Endodermal cell (in vitro differentiated cells): Measurements from ENCODE around the gene GFOD2. TPM values are rescaled to one million over a fixed set of nuclear protein-coding genes. Genes with fewer than 3 reads are reported as not detected.
A peak's percentile ranks its signal among the peaks of the same experiment; 100 is the strongest.

Experiments
- DNase-seq: peaks from one replicate; pipeline ENCODE4 v3.0.0-alpha.2; 2017
- H3K27ac ChIP-seq: 2 replicates; pipeline ENCODE4 v1.5.1; 2013; ENCODE audit warnings: mild to moderate bottlenecking, low read depth, low read length, moderate library complexity
- H3K27me3 ChIP-seq: 2 replicates; pipeline ENCODE4 v1.6.1; 2013; ENCODE audit warnings: mild to moderate bottlenecking, low read length, moderate library complexity; ENCODE audit not compliant: insufficient read depth, control insufficient read depth, poor library complexity, severe bottlenecking
- H3K36me3 ChIP-seq: 2 replicates; pipeline ENCODE4 v1.7.0; 2013; ENCODE audit warnings: mild to moderate bottlenecking, low read length, moderate library complexity; ENCODE audit not compliant: control insufficient read depth, insufficient read depth
- H3K4me1 ChIP-seq: one replicate; pipeline ENCODE4 v1.7.0; 2013; ENCODE audit warnings: low read length; ENCODE audit not compliant: control insufficient read depth, insufficient read depth
- H3K4me3 ChIP-seq: 2 replicates; pipeline ENCODE4 v1.5.1; 2013; ENCODE audit warnings: mild to moderate bottlenecking, low read length, moderate library complexity
- H3K9ac ChIP-seq: 2 replicates; pipeline ENCODE4 v1.6.1; 2013; ENCODE audit warnings: mild to moderate bottlenecking, low read length, moderate library complexity; ENCODE audit not compliant: poor library complexity, severe bottlenecking; ENCODE audit errors: extremely low read depth
- H3K9me3 ChIP-seq: 2 replicates; pipeline ENCODE4 v1.6.1; 2013; ENCODE audit warnings: mild to moderate bottlenecking, low read length, moderate library complexity; ENCODE audit not compliant: control insufficient read depth
- H3K27ac Mint-ChIP-seq: 2 replicates; pipeline ENCODE4 v1.8.0; 2020; ENCODE audit warnings: mixed read lengths
- H3K27me3 Mint-ChIP-seq: 2 replicates; pipeline ENCODE4 v1.8.0; 2021; ENCODE audit warnings: mild to moderate bottlenecking, mixed read lengths; ENCODE audit not compliant: insufficient read depth
- H3K36me3 Mint-ChIP-seq: 2 replicates; pipeline ENCODE4 v1.8.0; 2020; ENCODE audit warnings: low read depth, mixed read lengths
- H3K4me1 Mint-ChIP-seq: 2 replicates; pipeline ENCODE4 v1.8.0; 2020; ENCODE audit warnings: mixed read lengths
- H3K4me3 Mint-ChIP-seq: 2 replicates; pipeline ENCODE4 v1.8.0; 2020; ENCODE audit warnings: mild to moderate bottlenecking, moderate library complexity, mixed read lengths
- H3K9me3 Mint-ChIP-seq: 2 replicates; pipeline ENCODE4 v1.8.0; 2020; ENCODE audit warnings: mild to moderate bottlenecking, mixed read lengths
- WGBS, 2 experiments: methylation state at CpG; one replicate each; pipeline versions ENCODE4 v1.1.5 to v1.1.7; 2013; ENCODE audit warnings: missing lambda C conversion rate in 2 of 2, mixed read lengths in 1 of 2; ENCODE audit not compliant: insufficient coverage in 1 of 2, insufficient read length in 1 of 2; 5-methylcytosine and 5-hydroxymethylcytosine counted together
- total RNA-seq, 2 donors: library from RNA; stranded (reverse); fragmentation: NEBNext Ultra II Directional in 1 of 2; extraction: Animal tissue kit (Norgen Biotek cat#: 25700) in 1 of 2; gene quantifications; 2 replicates in 1 of 2; 3 replicates in 1 of 2; pipeline ENCODE4 v1.2.1, GENCODE V29; 2021
- TF ChIP-seq, protein P1 (sequence below): fragments of 200-600 bp; sonication (generic); conservative IDR thresholded peaks from 2 replicates; pipeline ENCODE4 v1.5.0; 2021; ENCODE audit warnings: antibody characterized with exemption, mild to moderate bottlenecking

The GFOD2 gene
- total RNA-seq, 2 donors from 2014 or later, result 18.2 to 21.2 TPM

DNA sequence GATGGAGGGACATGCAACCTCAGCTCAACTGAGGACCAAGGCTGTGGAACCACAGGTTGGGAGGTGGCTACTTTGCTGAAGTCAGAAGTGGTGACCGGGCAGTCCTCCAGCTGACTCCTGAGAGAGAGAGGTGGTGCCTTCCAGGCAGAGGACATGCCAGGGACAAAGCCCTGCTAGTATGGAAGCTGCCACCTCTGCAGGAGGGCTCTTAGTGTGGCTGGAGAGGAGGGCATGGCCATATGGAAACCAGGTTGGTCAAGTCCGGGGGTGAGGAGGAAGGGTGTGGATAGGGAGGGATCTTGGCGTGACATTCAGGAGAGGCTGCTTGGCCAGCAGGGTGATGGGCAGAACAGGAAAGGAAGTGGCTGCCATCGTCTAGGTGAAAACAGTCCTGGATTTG is 46.8 kb downstream of the GFOD2 start:
- Histone ChIP-seq H3K27me3 (no peaks in the 10 kb centered on the region), H3K4me3 (no peak overlapping the region), H3K27ac (no peak overlapping the region), H3K9me3 (no peaks in the 10 kb centered on the region), H3K9ac (no peak overlapping the region), H3K4me1 (no peaks in the 10 kb centered on the region), H3K36me3 (no peaks in the 10 kb centered on the region)
- 73 to 84% methylated on average over 2 to 4 of the region's 4 CpGs for WGBS, 2 experiments
- Mint-ChIP-seq H3K4me1 (no peaks in the 10 kb centered on the region), H3K4me3 (no peak overlapping the region), H3K27me3 (no peaks in the 10 kb centered on the region), H3K9me3 (no peaks in the 10 kb centered on the region), H3K36me3 (peaks cover 4% of the 10 kb centered on the region), H3K27ac (no peak overlapping the region)
- TF ChIP-seq, protein P1, sequence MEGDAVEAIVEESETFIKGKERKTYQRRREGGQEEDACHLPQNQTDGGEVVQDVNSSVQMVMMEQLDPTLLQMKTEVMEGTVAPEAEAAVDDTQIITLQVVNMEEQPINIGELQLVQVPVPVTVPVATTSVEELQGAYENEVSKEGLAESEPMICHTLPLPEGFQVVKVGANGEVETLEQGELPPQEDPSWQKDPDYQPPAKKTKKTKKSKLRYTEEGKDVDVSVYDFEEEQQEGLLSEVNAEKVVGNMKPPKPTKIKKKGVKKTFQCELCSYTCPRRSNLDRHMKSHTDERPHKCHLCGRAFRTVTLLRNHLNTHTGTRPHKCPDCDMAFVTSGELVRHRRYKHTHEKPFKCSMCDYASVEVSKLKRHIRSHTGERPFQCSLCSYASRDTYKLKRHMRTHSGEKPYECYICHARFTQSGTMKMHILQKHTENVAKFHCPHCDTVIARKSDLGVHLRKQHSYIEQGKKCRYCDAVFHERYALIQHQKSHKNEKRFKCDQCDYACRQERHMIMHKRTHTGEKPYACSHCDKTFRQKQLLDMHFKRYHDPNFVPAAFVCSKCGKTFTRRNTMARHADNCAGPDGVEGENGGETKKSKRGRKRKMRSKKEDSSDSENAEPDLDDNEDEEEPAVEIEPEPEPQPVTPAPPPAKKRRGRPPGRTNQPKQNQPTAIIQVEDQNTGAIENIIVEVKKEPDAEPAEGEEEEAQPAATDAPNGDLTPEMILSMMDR, result no peak
- DNase-seq, result peak; percentile 58

DNA sequence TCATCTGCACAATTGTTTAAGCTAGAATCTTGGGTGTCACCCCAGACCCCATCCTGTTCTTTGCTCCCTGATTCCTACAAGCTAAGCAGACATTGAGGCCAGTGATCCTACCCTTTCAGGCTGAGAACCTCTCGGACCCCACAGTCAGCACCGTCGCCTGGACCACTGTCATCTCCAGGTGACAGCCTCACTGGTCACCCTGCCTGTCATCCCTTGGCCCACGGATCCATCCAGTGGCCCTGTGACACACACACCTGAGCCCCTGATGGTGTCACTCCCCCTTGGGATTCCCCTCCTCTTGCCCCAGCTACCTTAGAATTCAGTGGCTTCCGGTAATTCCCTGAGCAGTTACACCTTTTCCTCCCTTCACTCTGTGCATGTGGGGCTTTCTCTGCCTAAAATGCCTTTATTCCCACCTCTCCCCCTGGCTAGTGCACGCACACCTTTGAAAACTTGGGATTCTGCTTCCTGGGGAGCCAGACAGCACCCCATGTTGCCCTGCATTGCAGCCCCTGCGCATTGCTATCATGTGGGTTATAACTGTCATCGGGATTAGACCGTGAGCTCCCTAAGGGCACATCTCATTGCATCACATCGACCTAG is 49.5 kb downstream of the GFOD2 start:
- Mint-ChIP-seq H3K4me3 (no peak overlapping the region), H3K27me3 (peaks cover 2% of the 10 kb centered on the region), H3K4me1 (peaks cover 2% of the 10 kb centered on the region), H3K9me3 (no peaks in the 10 kb centered on the region), H3K27ac (no peak overlapping the region), H3K36me3 (peaks cover 4% of the 10 kb centered on the region)
- no peaks in the 10 kb centered on the region for H3K27me3 ChIP-seq
- H3K9me3 ChIP-seq, result no peaks in the 10 kb centered on the region
- H3K4me3 ChIP-seq, result no peak overlapping the region
- no peak overlapping the region for H3K9ac ChIP-seq
- TF ChIP-seq, protein P1, result no peak
- H3K36me3 ChIP-seq, result no peaks in the 10 kb centered on the region
- no peaks in the 10 kb centered on the region for H3K4me1 ChIP-seq
- 92 to 94% methylated on average over 6 to 10 of the region's 10 CpGs for WGBS, 2 experiments
- no peak for DNase-seq
- no peak overlapping the region for H3K27ac ChIP-seq

DNA sequence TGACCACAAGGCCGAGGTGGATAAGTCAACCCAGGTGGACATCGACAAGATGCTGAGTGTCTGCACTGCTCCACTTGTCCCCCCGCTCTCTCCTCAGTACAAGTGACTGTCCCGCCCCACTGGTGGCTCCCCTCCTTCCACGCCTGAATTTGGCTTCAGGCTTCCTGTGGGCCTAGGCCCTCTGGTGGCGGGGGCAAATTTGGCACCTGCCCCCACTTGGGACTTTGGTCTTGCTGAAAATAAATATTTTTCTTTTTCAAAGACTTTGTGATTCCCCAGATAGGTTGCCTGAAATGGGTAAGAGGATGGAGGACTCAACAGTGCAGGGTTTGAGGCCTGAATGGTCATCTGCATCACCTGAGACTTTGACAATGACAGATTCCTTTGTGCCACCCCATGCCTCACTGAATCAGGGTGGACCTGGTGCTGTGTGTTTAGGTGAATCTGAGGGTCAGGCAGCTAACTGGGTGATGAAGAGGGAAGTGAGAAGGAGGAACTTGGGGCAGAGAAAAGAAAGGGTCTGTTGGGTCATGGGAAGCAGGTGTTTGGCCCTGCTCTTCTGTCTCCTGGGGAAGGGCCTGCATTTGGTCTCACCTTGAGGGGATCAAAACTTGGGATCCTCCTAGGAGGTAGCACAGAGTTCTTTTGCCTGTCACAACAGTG is 50.5 kb downstream of the GFOD2 start:
- Histone ChIP-seq H3K9ac (no peak overlapping the region), H3K27ac (no peak overlapping the region), H3K36me3 (no peaks in the 10 kb centered on the region), H3K9me3 (no peaks in the 10 kb centered on the region), H3K4me3 (no peak overlapping the region), H3K27me3 (no peaks in the 10 kb centered on the region), H3K4me1 (no peaks in the 10 kb centered on the region)
- H3K4me1 Mint-ChIP-seq, result peaks cover 2% of the 10 kb centered on the region
- TF ChIP-seq, protein P1, result no peak
- H3K9me3 Mint-ChIP-seq, result no peaks in the 10 kb centered on the region
- DNase-seq, result no peak
- H3K4me3 Mint-ChIP-seq, result no peak overlapping the region
- H3K27ac Mint-ChIP-seq, result no peak overlapping the region
- 92 to 95% methylated on average over 4 to 6 of the region's 6 CpGs for WGBS, 2 experiments
- peaks cover 10% of the 10 kb centered on the region for H3K36me3 Mint-ChIP-seq
- H3K27me3 Mint-ChIP-seq, result peaks cover 2% of the 10 kb centered on the region
